CD4-positive, alpha-beta T cell treated with Interferon gamma for 1 hour (primary cell): ENCODE data around the gene SLC7A10.

ENCODE experiments used
- DNase-seq: peaks from one replicate; pipeline ENCODE4 v3.0.0-alpha.2; 2020

SLC7A10 gene

DNA sequence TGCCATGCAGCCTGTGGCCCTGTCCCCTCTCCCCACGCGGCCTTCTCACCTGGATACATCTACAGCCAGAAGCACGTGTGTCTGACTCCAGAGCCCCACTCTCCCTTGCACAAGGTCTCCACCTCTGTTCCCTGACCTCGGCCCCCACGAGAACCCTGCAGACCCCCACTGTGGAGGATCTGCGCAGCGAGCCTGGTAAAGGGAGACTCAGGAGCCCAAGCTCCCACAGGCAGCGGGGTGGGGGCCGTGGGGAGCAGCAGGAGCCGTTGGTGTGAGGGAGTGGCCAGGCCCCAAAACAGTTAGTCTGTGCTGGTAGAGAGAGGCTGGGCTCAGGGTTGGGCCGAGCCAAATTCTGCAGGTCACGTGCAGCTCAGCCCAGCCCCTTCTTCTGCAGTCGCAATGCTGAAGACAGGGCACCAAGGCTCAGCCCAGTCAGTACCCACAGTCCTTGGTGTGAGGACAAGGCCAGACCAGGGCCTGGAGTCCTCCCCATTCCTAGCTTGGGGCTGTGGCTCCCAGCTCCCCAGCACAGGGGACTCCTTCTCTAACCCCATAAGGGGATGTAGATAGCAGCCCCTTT is 28.7 kb upstream of the SLC7A10 start:
- DNase-seq = no peak

- peak; percentile 58 for DNase-seq
Observed at GRCh38 chr19:33252971-33253370, 27.3 kb upstream of the SLC7A10 start.

GRCh38 chr19:33252418-33252962 is 26.8 kb upstream of the SLC7A10 start:
- no peak for DNase-seq

GRCh38 chr19:33251526-33252090 is 26.0 kb upstream of the SLC7A10 start:
- no peak for DNase-seq

- no peak for DNase-seq
Observed at GRCh38 chr19:33251076-33251475, 25.4 kb upstream of the SLC7A10 start.

GRCh38 chr19:33250500-33250899 is 24.9 kb upstream of the SLC7A10 start:
- no peak for DNase-seq

DNA sequence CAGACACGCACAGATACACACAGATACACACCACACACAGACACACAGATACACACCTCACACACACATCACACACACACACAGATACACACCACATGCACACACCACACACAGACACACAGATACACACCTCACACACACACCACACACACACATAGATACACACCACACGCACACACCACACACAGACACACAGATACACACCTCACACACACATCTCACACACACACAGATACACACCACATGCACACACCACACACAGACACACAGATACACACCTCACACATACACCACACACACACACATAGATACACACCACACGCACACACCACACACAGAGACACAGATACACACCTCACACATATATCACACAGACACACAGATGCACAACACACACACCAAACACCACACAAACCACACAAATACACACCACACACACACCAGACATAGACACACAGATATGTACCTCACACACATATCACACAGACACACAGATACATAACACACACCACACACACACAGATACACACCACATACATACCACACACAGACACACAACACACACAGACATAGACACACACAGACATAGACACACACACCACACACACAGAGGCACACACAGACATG is 24.2 kb upstream of the SLC7A10 start:
- no peak for DNase-seq

DNA sequence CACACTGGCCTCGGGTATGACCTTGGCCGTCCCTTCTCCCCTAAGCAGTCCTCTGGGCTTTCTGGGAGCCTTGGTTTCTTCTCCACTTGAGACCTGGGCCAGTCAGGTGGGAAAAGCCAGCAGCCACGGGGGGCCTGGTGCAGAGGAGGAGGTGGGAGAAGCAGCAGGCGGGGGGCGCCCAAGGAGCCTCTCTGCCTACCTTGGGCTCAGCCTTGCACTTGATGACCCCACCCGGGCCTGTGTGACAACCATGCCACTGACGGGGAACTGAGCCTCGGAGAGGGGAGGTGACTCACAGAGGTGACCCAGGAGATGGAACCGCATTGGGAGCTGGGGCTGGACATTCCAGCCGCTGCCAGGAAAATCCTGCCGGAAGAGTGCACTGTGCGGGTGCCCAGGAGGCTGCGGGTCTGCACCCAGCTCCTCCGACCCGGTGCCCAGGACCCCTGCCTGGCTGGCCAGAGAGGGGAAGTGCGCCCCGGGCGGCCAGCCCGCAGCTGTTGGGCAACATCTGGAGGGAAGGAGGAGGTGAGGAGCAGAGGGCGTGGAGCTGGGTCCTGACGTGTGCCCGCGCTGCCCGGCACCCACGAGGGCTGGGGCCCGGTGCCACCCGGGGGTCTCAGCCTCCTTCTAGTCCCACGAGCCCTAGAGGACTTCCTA is 23.4 kb upstream of the SLC7A10 start:
- peak; percentile 39 for DNase-seq

- no peak for DNase-seq
Observed at GRCh38 chr19:33248553-33248953, 22.9 kb upstream of the SLC7A10 start.

DNA sequence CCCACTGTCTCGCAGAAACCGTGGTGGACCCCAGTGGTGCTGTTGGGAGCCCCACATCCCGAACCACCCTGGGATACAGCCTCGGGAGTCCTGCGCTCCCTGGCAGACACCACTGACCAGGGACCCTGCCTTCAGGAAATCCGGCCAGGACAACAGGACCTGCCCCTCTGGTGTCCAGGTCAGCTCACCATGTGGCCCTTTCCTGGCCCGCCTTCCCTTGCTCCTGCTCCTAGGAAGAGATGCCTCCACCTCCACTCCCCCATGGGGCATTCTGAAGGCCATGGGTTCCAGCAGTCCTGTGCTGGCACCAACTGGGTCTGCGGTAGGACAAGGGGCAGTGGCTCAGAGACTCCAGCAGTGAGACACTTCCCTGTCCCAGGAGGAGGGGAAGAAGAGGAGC is 22.5 kb upstream of the SLC7A10 start:
- DNase-seq = no peak

DNA sequence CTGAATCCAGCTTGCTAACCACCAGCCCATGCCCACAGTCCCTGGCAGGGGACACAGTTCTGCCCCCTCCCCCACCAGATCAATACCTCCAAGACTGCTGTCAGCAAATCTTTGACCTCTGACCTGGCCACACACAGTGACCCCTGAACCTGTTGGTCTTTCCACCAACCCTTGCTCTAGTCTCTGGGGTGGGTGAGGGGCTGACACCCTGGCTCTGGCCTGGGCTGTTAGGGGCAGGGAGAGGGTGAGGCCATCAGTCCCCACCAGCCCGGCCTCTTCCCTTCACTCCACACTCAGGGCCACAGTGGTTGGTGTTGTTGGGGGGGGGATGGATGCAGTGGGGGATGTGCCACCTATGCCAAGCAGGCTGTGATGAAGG is 21.8 kb upstream of the SLC7A10 start:
- DNase-seq = no peak

DNA sequence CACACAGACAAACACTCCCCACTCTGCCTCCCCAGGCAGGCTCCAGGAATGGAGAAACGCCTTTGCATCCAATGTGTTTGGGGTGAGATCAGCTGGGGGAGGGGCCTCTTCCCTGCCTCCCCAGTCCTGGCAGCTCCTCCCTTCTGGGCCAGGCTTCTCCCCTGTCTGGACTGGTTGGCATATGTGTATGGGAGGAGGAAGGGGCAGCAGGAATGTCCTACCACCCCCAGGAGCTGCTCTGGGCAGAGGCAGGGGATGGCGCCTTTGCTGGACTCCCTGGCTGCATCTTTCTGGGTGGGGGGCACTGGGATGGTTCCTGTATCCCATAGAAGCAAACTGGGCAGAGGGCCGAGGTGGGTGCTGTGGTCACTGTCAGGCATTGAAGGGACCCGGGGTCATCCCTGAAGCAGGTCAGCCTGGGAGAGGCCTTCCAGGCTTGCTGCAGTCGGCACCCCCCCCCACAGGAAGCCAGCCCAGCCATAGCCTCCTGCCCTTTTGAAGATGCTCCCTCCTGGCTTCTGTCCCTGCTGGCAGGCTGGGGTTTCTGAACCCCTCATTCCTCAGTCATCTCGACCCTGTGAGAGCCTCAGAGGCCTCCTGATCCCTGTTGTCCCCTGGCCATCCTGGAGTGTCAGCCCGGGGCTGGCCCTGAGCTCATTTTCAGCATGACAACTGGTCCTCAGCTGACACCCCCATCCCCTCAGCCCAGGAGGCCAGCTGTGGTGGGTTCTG is 21.2 kb upstream of the SLC7A10 start:
- DNase-seq = no peak

DNA sequence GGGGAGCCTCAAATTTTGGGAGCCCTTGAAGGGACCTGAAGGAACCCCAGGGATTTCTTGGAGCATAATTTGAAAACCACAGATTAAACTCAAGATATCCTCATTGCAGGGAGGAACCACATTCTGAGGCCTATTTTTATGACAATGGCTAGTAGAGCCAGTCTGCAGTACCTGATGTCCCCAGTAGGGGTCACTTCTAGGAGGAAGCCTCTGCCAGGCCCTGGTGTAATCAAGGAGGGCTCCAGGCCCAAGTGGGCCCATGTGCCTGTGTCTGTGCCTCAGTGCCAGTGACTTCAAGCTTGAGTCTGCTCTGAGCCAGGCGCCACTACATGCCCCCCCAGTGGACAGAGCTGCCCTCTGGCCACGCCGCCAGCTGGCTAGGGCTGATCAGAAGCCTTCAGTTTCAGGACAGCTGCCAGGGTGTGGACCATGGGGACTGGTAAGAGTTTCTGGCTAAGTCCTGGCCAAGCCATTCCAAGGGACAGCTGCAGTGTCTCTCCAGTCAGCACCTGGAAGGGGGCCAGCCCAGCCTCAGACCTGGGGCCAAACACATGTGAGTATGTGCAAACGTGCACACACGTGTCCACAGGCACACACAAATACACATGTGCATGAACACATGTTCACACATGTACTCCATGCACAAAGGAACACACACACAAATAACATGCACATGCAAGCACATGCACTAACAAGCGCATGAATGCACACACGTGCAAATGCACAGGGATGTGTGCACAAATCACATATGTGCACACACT is 20.5 kb upstream of the SLC7A10 start:
- no peak for DNase-seq

- DNase-seq = no peak
Observed at GRCh38 chr19:33242911-33243310, 17.3 kb upstream of the SLC7A10 start.

DNA sequence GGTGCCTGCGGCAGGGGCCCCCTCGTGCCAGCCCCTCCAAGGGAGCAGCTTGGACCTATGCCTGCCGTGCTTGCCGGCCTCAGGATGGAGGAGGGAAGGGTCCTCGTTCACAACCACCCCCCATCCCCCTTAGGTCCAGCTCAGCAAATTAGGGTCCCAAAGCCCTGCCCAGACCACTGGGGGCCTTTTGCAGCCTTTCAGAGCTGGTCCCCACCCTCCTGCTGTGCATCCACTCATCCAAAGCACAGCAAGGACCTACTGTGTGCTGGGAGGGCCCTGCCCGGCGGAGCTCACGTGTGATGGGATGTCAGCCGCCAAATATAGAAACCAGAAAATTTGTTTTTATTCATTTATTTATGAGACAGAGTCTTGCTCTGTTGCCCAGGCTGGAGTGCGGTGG is 16.5 kb upstream of the SLC7A10 start:
- DNase-seq = no peak

DNA sequence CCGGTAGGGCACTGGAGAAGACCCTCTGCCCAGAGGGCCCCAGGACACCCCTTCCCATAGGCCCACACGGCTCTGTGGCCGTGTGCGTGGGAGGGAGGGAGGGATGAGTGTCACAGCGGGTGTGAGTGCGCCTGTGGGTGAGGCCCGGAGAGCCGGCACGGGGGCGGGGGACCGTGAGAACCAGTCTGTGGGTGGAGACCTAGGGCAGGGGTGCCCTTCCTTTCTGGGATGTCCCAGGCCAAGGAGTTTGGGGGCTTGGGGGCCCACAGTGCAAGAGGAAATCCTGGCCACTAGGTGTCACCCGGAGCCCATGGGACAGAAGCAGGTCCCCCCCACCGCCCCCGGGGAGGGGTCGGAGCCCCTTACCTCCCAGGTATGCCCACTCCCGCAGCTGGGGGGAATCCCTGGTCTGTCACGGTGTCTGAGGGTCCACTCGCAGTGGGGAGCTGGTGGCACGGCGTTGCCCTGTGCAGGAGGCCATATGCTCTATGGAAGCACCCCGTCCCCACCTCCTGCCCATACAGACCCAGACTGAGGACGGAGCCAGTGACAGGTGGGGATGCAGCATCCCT is 16.0 kb upstream of the SLC7A10 start:
- DNase-seq = peak; percentile 64

DNA sequence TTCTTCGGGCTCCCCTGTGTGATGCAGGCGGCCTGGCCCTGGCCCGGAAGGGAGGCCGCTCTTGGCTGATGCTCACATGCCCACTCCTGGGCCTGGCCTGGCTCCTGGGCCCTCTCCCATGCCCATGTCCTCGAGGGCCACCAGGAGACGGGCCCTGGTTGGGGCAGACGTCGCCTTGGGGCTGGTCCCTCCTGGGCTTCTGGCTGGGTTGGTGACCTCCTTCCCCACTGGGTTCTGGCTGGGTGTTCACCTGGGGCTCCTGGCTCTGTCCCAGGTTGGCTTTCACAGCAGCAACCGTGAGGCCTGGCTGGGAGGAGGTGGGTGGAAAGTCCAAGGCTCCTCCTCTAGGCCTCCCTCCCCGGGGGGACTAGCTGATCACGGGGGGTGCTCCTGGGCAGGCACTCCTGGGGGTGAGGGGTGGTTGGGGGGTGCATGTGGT is 15.5 kb upstream of the SLC7A10 start:
- no peak for DNase-seq

GRCh38 chr19:33240181-33240771 is 14.6 kb upstream of the SLC7A10 start:
- no peak for DNase-seq

GRCh38 chr19:33239223-33239975 is 13.7 kb upstream of the SLC7A10 start:
- DNase-seq = no peak

- no peak for DNase-seq
Observed at GRCh38 chr19:33238481-33239149, 13.0 kb upstream of the SLC7A10 start.
